Measurements from ENCODE around the gene MYO1A. TPM values are rescaled to one million over a fixed set of nuclear protein-coding genes. Genes with fewer than 3 reads are reported as not detected.

MYO1A gene
- total RNA-seq, 1 donor from 2014 or later = not detected

DNA sequence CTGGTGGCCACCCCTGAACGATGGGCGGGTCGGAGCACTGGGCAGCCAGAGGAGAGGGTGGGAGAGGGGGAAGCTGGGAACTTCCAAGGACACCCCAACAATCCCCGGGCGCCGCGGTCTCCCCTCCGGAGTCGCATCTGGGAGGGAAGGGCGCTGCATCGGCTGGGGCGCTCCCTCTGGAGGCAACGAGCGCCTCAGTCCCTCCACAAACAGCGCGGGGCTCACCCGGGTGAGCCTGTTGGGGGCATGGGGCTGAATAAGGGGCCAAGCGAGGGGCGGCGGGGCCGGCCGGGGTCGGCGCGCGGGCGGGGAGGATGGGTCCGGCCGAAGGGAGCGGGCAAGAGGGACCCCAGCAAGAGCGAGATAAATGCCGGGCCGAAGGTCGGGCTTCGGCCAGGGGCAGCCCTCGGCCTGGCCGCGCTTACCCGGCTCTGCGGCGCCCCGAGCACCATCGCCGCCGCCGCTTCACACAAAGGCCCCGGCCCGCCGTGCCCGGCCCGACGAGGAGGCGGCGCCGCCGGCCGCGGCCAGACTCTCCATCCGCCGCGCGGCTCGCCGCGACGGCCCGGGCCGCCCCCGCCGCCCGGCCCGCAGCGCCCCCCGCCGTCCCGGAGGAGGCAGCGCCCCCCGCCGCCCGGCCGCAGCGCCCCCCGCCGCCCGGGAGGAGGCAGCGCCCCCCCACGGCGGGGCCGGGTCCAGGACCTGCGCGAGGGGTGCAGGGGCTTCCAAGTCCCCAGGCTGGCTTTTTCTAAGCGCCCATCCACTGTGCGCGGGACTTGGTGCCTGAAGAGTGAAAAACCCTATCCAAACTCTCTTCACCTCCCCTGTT lies 43.7 kb downstream of the MYO1A start, which contains the start of gene ZBTB39:
ZBTB39 (minus strand) TSS at position 567 of the 829 bp plus-strand sequence. CDS start 1,629 bp downstream, outside the sequence.
- peak within 1 kb of the TSS; percentile 76 for H3K4me3 ChIP-seq (ENCODE audit: low read depth, low read length)
- DNase-seq (ENCODE audit: low read depth) = no peak
- TF ChIP-seq, protein P1, sequence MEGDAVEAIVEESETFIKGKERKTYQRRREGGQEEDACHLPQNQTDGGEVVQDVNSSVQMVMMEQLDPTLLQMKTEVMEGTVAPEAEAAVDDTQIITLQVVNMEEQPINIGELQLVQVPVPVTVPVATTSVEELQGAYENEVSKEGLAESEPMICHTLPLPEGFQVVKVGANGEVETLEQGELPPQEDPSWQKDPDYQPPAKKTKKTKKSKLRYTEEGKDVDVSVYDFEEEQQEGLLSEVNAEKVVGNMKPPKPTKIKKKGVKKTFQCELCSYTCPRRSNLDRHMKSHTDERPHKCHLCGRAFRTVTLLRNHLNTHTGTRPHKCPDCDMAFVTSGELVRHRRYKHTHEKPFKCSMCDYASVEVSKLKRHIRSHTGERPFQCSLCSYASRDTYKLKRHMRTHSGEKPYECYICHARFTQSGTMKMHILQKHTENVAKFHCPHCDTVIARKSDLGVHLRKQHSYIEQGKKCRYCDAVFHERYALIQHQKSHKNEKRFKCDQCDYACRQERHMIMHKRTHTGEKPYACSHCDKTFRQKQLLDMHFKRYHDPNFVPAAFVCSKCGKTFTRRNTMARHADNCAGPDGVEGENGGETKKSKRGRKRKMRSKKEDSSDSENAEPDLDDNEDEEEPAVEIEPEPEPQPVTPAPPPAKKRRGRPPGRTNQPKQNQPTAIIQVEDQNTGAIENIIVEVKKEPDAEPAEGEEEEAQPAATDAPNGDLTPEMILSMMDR (conservative IDR thresholded peaks at IDR 0.05; ENCODE audit: low read depth, low read length) = peak; percentile 46

DNA sequence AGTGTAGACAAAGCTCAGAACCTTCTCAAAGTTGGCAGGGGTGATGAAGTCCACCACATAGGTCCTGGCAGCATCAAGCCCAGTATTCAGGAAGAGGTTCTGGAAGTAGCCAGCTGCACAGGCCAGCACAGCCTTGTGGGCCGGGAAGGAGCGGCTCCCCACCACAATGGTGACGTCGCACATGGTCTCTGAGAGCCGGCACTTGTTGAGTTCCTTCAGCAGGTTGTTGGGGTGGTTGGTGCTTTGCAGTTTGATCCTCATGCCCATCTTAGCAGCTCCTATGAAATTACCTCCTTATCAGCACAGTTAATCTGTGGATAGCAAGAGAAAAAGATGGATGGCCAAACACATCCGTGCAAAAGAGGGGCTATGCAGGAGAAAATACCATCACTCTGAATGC lies 45.3 kb downstream of the MYO1A start:
- TF ChIP-seq, protein P1 (conservative IDR thresholded peaks at IDR 0.05; ENCODE audit: low read depth, low read length) = no peak
- H3K4me3 ChIP-seq (ENCODE audit: low read depth, low read length) = no peak overlapping the region
- no peak for DNase-seq (ENCODE audit: low read depth)

DNA sequence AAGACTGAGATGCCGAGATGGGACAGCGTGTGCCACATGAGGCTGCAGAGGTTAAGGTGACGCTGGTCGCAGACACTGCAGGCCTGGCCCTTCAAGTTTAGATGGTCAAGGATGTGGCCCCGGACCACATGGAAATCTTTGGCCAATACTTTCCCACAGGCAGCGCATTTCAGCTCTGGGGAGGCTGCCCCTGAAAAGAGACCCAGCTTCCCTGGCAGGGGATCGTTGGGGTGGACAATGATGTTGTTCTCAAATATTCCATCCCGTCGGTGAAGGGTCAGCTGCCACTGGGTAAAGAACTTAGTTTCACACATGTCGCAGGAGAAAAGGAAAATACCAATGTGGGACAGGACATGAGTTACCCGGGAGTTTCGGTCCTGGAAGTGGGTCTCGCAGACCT lies 46.5 kb downstream of the MYO1A start:
- TF ChIP-seq, protein P1 (conservative IDR thresholded peaks at IDR 0.05; ENCODE audit: low read depth, low read length) = no peak
- no peak for DNase-seq (ENCODE audit: low read depth)
- no peak overlapping the region for H3K4me3 ChIP-seq (ENCODE audit: low read depth, low read length)

DNA sequence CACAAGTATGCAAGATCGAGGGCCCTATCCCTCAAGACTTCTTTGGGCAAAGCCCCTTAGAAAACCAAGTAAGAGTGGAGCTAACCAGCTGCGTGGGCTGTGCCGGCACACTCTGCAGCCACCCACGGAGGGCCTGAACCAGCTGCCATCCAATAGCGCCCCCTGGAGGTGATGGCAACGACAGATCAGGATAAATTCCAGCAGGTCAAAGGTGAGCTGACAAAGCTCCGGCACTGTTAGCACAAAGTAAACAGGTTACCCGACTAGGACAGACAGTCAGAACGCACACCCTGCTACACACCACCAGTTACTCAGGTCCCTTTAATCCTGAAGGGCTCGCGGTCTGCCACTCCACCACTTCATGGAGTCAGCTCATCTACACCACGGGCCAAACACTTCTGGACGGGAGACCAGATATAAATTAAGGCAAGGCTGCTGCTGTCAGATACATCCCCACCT lies 48.5 kb downstream of the MYO1A start:
- H3K4me3 ChIP-seq (ENCODE audit: low read depth, low read length) = no peak overlapping the region
- DNase-seq (ENCODE audit: low read depth) = no peak
- TF ChIP-seq, protein P1 (conservative IDR thresholded peaks at IDR 0.05; ENCODE audit: low read depth, low read length) = peak; percentile 86

DNA sequence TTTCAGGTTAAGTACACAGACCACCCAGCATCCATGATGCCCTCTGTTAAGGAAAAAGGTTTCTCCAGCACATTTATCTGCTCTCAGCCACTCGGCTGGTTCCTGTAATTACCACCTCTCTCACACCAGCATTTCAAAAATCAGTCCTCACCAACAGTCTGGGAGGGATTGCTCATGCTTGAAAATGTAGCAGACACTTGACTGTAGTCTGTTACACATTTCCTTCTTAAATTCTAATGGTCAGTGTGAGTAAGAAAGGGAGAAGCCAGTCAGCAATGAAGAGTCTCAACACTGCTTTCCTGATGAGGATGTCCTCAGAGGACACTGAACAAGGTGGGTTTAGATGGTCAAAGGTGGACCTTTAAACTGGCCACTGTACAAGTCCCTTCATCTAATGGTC lies 49.5 kb downstream of the MYO1A start:
- DNase-seq (ENCODE audit: low read depth) = no peak
- TF ChIP-seq, protein P1 (conservative IDR thresholded peaks at IDR 0.05; ENCODE audit: low read depth, low read length) = no peak
- H3K4me3 ChIP-seq (ENCODE audit: low read depth, low read length) = no peak overlapping the region

DNA sequence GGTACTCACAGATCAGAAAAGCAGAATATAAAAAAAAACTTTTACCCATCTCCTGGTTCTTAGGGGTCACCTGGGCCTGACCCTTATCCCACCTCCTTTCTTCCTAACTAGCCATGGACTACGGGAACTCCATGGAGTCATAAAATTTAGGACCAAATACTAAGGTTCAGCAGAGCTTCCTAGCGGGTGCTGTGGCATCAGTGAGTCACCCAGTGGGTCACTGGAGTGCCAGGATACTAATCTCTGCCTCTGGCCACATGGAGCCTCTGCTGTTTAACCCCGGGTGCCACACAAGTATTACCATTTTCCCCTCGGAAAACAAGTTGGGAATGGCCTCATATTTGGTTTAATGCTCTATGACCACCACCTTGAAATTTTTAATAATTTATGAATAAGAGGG lies 50.5 kb downstream of the MYO1A start:
- DNase-seq (ENCODE audit: low read depth) = no peak
- TF ChIP-seq, protein P1 (conservative IDR thresholded peaks at IDR 0.05; ENCODE audit: low read depth, low read length) = no peak
- no peak overlapping the region for H3K4me3 ChIP-seq (ENCODE audit: low read depth, low read length)

Measured in epithelial cell of proximal tubule (primary cell).